A673 (cell line): ENCODE data around the gene CYP2A6. TPM values are rescaled to one million over a fixed set of nuclear protein-coding genes. Genes with fewer than 3 reads are reported as not detected.
"Not testable (repeated sequence)": the region's sequence is repeated elsewhere in the genome, so short reads cannot be mapped to it uniquely, and the experiment has no call there.

Experiments used
- BruUV-seq: library from RNA; stranded (reverse); fragments of 400-500 nt; replicated peaks from 2 replicates; lab custom pipeline; 2021; lab: Mats Ljungman, UMichigan
- CTCF ChIA-PET: fragments of 300-600 bp; sonication (Branson Sonifier 250); formaldehyde crosslinking; loops from one replicate; lab custom pipeline; 2022; ENCODE audit warnings: antibody characterized with exemption; lab: Charles Lee
- POLR2A ChIA-PET: fragments of 300-600 bp; sonication (Branson Sonifier 250); formaldehyde crosslinking; loops from one replicate; lab custom pipeline; 2022; ENCODE audit warnings: antibody characterized with exemption; ENCODE audit not compliant: low non-redundant PET; lab: Charles Lee
- DNase-seq: peaks from one replicate; pipeline ENCODE4 v3.0.0-alpha.2; 2015; ENCODE audit warnings: low spot score
- H3K27ac ChIP-seq: fragments of 200-600 bp; sonication (generic); 2 replicates; pipeline ENCODE4 v1.5.1; 2016; ENCODE audit warnings: mixed run types, low read depth, mild to moderate bottlenecking, mixed read lengths, antibody characterized with exemption, low read length; ENCODE audit not compliant: poor library complexity, severe bottlenecking
- H3K27me3 ChIP-seq: fragments of 200-600 bp; sonication (generic); replicated peaks from 2 replicates; pipeline ENCODE4 v1.6.1; 2017; ENCODE audit warnings: mixed run types, low read depth, mild to moderate bottlenecking, mixed read lengths, antibody characterized with exemption, low read length; ENCODE audit not compliant: insufficient read depth, poor library complexity
- H3K36me3 ChIP-seq: fragments of 200-600 bp; sonication (generic); 2 replicates; pipeline ENCODE4 v1.6.1; 2016; ENCODE audit warnings: mixed run types, mild to moderate bottlenecking, mixed read lengths, antibody characterized with exemption, low read length; ENCODE audit not compliant: insufficient read depth, poor library complexity, severe bottlenecking
- H3K4me1 ChIP-seq: fragments of 200-600 bp; sonication (generic); 2 replicates; pipeline ENCODE4 v1.6.1; 2017; ENCODE audit warnings: mixed run types, mild to moderate bottlenecking, mixed read lengths, antibody characterized with exemption, low read length; ENCODE audit not compliant: insufficient read depth, poor library complexity, severe bottlenecking
- H3K4me3 ChIP-seq: fragments of 200-600 bp; sonication (generic); 2 replicates; pipeline ENCODE4 v1.5.1; 2016; ENCODE audit warnings: low read depth, mixed run types, mild to moderate bottlenecking, mixed read lengths, low read length; ENCODE audit not compliant: poor library complexity, severe bottlenecking
- H3K9me3 ChIP-seq: fragments of 200-600 bp; sonication (generic); 2 replicates; pipeline ENCODE4 v1.6.1; 2016; ENCODE audit warnings: mixed run types, low read depth, mild to moderate bottlenecking, mixed read lengths, antibody characterized with exemption, low read length; ENCODE audit not compliant: poor library complexity, severe bottlenecking
- CTCF ChIP-seq: fragments of 300-800, 200-600 bp; sonication (generic); conservative IDR thresholded peaks from 2 replicates; pipeline ENCODE4 v1.5.1; 2017; ENCODE audit warnings: low read depth, mild to moderate bottlenecking, antibody characterized with exemption, low read length, moderate library complexity, mixed read lengths
- EZH2 ChIP-seq: fragments of 200-600 bp; sonication (generic); IDR thresholded peaks from 2 replicates; pipeline ENCODE4 v1.6.1; 2017; ENCODE audit warnings: borderline replicate concordance, low read depth, mild to moderate bottlenecking, mixed read lengths, antibody characterized with exemption, low read length; ENCODE audit not compliant: poor library complexity, severe bottlenecking
- intact Hi-C: fragments of 100-400 bp; cut with micrococcal nuclease; formaldehyde crosslinking; loops from one replicate; pipeline ENCODE4 v1.10.0; 2022; ENCODE audit not compliant: unreplicated experiment
- total RNA-seq: library from RNA; stranded (reverse); gene quantifications from 2 replicates; pipeline ENCODE4 v1.2.3, GENCODE V29; 2021

The CYP2A6 gene
- total RNA-seq, 1 experiment from 2014 or later, result not detected

DNA sequence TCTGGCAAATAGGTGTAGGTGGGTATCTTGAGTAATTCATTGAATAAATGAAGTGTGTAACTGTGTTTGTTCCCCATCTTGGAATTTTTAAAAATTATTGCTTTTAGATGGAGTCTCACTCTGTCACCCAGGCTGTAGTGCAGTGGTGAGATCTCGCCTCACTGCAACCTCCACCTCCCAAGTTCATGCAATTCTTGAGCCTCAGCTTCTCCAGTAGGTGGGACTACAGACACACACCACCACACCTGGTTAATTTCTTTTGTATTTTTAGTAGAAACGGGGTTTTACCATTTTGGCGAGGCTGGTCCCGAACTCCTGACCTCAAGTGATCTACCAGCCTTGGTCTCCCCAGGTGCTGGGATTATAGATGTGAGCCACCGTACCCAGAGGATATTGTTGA is 7.9 kb upstream of the CYP2A6 start:
- BruUV-seq, result no TSS peak
- Histone ChIP-seq H3K36me3 (no peaks in the 10 kb centered on the region), H3K4me3 (no peak overlapping the region), H3K27ac (no peak overlapping the region), H3K27me3 (no peaks in the 10 kb centered on the region), H3K4me1 (no peaks in the 10 kb centered on the region), H3K9me3 (no peaks in the 10 kb centered on the region)
- POLR2A ChIA-PET, result no interaction called here
- DNase-seq, result no peak
- CTCF ChIA-PET, result no interaction called here
- intact Hi-C loops, result no loop called here
- TF ChIP-seq CTCF (no peak), EZH2 (no peak)

DNA sequence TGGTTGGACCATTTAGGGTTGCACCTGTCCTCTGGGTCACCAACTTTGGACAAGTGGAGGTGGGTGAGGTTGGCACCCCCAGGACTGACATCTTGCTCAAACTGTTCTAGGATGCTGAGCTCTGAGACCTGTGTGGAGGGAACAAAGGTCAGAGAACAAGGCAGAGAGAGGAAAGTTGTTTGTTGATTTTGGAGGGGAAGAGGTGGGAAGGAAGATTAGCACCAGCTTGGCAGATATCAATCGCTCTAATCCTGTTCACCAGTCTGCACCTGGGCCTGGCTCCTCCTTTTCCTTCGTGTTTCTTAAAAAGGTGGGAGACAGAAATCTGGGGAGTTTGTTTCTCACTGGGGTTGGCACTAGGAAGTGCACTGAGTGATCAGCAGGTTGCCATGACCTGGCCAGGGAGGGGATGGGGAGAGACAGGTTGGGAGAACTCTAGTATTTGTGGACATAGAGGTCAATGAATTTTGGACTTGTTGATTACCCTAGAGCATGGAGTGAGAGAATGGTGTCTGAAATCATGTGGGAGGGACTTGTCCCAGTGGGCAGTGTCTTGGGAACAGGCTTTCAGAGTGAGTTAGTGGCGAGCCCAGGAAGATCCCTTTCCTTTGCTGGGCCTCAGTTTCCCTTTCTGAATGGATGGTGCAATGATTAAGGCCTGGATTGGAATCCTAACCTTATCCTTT is 2.4 kb upstream of the CYP2A6 start:
- H3K4me1 ChIP-seq, H3K9me3 ChIP-seq, H3K36me3 ChIP-seq, DNase-seq, CTCF ChIA-PET, POLR2A ChIA-PET, H3K4me3 ChIP-seq, BruUV-seq, intact Hi-C loops, H3K27ac ChIP-seq: not testable (repeated sequence)
- H3K27me3 ChIP-seq, result peaks cover 11% of the 10 kb centered on the region

DNA sequence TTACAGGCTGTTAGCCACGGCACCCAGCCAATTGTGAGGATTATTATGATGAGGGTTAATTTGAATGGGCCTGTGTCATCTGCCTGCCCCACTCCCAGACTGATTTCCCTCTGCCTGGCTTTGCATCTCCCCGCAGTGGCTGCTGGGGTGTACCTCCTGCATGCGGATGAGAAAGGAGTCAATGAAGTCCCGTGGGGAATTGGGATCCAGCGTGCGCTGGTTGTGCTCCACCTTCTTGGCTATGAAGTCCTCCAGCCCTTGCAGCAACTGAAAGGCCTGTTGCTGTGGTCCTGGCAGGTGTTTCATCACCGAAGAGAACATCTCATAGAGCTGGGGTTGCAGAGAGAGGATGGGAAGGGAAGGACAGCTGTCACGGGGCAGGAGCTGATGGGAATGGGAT is 3.5 kb downstream of the CYP2A6 start:
- intact Hi-C loops, result not testable (repeated sequence)
- H3K27me3 ChIP-seq, result peaks cover 11% of the 10 kb centered on the region

GRCh38 chr19:40843653-40844052 is 6.6 kb downstream of the CYP2A6 start:
- H3K4me1 ChIP-seq, H3K4me3 ChIP-seq, CTCF ChIA-PET: not testable (repeated sequence)

More for the DNA sequence above, 3.5 kb downstream of the CYP2A6 start:
- BruUV-seq, DNase-seq, H3K36me3 ChIP-seq, H3K4me1 ChIP-seq, H3K4me3 ChIP-seq, H3K27ac ChIP-seq, CTCF ChIA-PET, POLR2A ChIA-PET, H3K9me3 ChIP-seq: not testable (repeated sequence)

DNA sequence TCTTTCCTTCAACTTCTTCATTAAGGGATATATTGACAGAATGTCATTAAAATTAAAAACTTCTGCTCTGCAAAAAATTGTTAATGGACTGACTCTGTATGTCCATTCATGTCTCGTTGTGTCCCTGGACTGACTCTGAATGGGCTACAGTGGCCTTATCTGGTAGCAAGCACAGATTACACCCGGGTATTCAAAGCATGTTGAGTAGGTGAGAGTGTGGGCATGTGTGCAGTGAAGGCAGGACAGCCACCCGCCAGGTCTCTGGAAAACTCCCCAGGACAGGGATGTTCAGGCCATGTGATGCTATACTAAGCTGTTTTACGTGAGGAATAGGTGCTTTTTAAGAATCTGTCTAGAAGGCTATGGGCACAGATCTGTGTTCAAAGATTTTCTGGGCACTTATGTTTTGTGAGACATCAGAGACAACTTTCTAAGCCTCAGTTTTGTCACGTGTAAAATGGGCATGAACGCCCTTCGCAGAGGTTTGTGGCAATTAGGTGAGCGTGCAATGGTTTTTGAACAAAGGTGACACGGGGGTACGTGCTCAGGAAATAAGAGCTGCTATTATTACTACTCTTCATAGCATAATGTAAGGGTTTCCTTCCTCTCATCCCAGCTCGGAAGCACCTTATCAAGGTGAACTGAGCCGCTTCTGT is 7.1 kb downstream of the CYP2A6 start:
- BruUV-seq, H3K36me3 ChIP-seq, H3K27ac ChIP-seq, intact Hi-C loops, H3K4me3 ChIP-seq, H3K9me3 ChIP-seq, DNase-seq, POLR2A ChIA-PET, H3K4me1 ChIP-seq, CTCF ChIA-PET, H3K27me3 ChIP-seq: not testable (repeated sequence)

More at GRCh38 chr19:40843653-40844052, 6.6 kb downstream of the CYP2A6 start:
- H3K36me3 ChIP-seq, H3K27me3 ChIP-seq, POLR2A ChIA-PET, DNase-seq, H3K27ac ChIP-seq, BruUV-seq, intact Hi-C loops, H3K9me3 ChIP-seq: not testable (repeated sequence)

DNA sequence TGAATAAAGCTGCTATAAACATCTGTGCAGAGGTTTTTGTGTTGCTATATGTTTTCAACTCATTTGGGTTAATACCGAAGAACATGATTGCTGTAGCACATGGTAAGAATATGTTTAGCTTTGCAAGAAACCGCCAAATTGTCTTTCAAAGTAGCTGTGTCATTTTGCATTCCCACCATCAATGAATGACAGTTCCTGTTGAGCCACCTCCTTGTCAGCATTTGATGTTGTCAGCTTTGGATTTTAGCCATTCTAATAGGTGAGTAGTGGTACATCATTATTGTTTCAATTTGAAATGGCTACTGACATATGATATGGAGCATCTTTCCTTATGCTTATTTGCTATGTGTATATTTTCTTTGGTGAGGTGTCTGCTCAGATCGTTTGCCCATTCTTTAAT is 8.2 kb downstream of the CYP2A6 start:
- CTCF ChIA-PET, H3K4me3 ChIP-seq, H3K4me1 ChIP-seq, H3K9me3 ChIP-seq, H3K27me3 ChIP-seq, POLR2A ChIA-PET, intact Hi-C loops, DNase-seq, BruUV-seq, H3K27ac ChIP-seq, H3K36me3 ChIP-seq: not testable (repeated sequence)
